HEK293 (cell line): Measurements from ENCODE around the gene PLAU.

ENCODE experiments used
- GFI1B ChIP-seq: fragments of 450-650 bp; formaldehyde crosslinking; IDR thresholded peaks from 2 replicates; pipeline ENCODE4 v1.5.1; 2016; ENCODE audit warnings: missing biosample characterization, missing genetic modification characterization
- SP2 ChIP-seq: fragments of 450-650 bp; formaldehyde crosslinking; IDR thresholded peaks from 2 replicates; pipeline ENCODE4 v1.5.1; 2016; ENCODE audit warnings: missing biosample characterization, missing genetic modification characterization
- YY1 ChIP-seq: fragments of 450-650 bp; formaldehyde crosslinking; IDR thresholded peaks from 2 replicates; pipeline ENCODE4 v1.5.1; 2018; ENCODE audit warnings: missing biosample characterization, missing genetic modification characterization
- ZNF114 ChIP-seq: fragments of 450-650 bp; formaldehyde crosslinking; IDR thresholded peaks from 2 replicates; pipeline ENCODE4 v1.5.0; 2017; ENCODE audit warnings: missing biosample characterization, missing genetic modification characterization
- ZNF19 ChIP-seq: fragments of 450-650 bp; formaldehyde crosslinking; IDR thresholded peaks from 2 replicates; pipeline ENCODE4; 2016; ENCODE audit warnings: missing biosample characterization, missing genetic modification characterization, low read depth
- ZNF544 ChIP-seq: fragments of 450-650 bp; formaldehyde crosslinking; IDR thresholded peaks from 2 replicates; pipeline ENCODE4 v1.5.0; 2017; ENCODE audit warnings: missing biosample characterization, missing genetic modification characterization
- TF ChIP-seq, protein P1 (sequence below): fragments of 450-650 bp; formaldehyde crosslinking; IDR thresholded peaks from 2 replicates; pipeline ENCODE4 v1.5.1; 2016; ENCODE audit warnings: missing biosample characterization, missing genetic modification characterization
- TF ChIP-seq, protein P2 (sequence below): fragments of 450-650 bp; formaldehyde crosslinking; IDR thresholded peaks from 2 replicates; pipeline ENCODE4 v1.5.1; 2017; ENCODE audit warnings: missing biosample characterization, missing genetic modification characterization
- TF ChIP-seq, protein P3 (sequence below): fragments of 450-650 bp; formaldehyde crosslinking; IDR thresholded peaks from 2 replicates; pipeline ENCODE4 v1.5.1; 2016; ENCODE audit warnings: missing biosample characterization, missing genetic modification characterization

DNA sequence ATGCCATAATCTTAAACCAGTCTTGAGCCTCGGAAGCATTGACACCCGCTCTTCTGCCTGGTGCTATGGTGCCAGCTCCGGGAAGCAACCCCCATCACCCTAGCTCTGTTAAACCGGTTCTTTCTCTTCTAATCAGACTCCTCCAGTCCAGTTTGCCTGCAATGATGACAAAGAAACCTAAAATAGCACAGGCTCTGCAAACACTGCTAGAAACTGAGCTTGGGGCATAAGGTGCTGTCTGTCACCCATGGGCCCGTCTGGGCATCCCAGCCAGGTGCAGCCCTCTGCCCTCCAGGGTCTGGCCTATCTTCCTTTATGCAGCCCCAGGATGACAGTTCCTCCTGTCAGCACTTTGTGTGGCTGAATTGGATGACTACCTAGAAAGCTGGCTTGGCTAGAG, 22.4 kb upstream of the PLAU start:
- TF ChIP-seq ZNF114 (tag by site-specific recombination) (no peak), ZNF19 (tag by site-specific recombination) (no peak), YY1 (tag by site-specific recombination) (no peak), GFI1B (tag by site-specific recombination) (no peak), ZNF544 (tag by site-specific recombination) (no peak), SP2 (tag by site-specific recombination) (no peak)
- TF ChIP-seq, protein P1, sequence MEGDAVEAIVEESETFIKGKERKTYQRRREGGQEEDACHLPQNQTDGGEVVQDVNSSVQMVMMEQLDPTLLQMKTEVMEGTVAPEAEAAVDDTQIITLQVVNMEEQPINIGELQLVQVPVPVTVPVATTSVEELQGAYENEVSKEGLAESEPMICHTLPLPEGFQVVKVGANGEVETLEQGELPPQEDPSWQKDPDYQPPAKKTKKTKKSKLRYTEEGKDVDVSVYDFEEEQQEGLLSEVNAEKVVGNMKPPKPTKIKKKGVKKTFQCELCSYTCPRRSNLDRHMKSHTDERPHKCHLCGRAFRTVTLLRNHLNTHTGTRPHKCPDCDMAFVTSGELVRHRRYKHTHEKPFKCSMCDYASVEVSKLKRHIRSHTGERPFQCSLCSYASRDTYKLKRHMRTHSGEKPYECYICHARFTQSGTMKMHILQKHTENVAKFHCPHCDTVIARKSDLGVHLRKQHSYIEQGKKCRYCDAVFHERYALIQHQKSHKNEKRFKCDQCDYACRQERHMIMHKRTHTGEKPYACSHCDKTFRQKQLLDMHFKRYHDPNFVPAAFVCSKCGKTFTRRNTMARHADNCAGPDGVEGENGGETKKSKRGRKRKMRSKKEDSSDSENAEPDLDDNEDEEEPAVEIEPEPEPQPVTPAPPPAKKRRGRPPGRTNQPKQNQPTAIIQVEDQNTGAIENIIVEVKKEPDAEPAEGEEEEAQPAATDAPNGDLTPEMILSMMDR (tag by site-specific recombination): no peak
- TF ChIP-seq, protein P2, sequence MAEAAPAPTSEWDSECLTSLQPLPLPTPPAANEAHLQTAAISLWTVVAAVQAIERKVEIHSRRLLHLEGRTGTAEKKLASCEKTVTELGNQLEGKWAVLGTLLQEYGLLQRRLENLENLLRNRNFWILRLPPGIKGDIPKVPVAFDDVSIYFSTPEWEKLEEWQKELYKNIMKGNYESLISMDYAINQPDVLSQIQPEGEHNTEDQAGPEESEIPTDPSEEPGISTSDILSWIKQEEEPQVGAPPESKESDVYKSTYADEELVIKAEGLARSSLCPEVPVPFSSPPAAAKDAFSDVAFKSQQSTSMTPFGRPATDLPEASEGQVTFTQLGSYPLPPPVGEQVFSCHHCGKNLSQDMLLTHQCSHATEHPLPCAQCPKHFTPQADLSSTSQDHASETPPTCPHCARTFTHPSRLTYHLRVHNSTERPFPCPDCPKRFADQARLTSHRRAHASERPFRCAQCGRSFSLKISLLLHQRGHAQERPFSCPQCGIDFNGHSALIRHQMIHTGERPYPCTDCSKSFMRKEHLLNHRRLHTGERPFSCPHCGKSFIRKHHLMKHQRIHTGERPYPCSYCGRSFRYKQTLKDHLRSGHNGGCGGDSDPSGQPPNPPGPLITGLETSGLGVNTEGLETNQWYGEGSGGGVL (tag by site-specific recombination): no peak
- TF ChIP-seq, protein P3, sequence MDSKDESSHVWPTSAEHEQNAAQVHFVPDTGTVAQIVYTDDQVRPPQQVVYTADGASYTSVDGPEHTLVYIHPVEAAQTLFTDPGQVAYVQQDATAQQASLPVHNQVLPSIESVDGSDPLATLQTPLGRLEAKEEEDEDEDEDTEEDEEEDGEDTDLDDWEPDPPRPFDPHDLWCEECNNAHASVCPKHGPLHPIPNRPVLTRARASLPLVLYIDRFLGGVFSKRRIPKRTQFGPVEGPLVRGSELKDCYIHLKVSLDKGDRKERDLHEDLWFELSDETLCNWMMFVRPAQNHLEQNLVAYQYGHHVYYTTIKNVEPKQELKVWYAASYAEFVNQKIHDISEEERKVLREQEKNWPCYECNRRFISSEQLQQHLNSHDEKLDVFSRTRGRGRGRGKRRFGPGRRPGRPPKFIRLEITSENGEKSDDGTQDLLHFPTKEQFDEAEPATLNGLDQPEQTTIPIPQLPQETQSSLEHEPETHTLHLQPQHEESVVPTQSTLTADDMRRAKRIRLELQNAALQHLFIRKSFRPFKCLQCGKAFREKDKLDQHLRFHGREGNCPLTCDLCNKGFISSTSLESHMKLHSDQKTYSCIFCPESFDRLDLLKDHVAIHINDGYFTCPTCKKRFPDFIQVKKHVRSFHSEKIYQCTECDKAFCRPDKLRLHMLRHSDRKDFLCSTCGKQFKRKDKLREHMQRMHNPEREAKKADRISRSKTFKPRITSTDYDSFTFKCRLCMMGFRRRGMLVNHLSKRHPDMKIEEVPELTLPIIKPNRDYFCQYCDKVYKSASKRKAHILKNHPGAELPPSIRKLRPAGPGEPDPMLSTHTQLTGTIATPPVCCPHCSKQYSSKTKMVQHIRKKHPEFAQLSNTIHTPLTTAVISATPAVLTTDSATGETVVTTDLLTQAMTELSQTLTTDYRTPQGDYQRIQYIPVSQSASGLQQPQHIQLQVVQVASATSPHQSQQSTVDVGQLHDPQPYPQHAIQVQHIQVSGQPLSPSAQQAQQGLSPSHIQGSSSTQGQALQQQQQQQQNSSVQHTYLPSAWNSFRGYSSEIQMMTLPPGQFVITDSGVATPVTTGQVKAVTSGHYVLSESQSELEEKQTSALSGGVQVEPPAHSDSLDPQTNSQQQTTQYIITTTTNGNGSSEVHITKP (tag by site-specific recombination): no peak
